Mammary epithelial cell (primary cell): ENCODE data around the gene NFX1.

Experiments
- CTCF ChIP-seq, 2 donors: IDR thresholded peaks in 1 of 2; conservative IDR thresholded peaks in 1 of 2; 2 replicates each; pipeline ENCODE4 v1.5.1; 2011 to 2012; ENCODE audit warnings: inconsistent platforms in 2 of 2, low read length in 2 of 2, mild to moderate bottlenecking in 2 of 2, control low read depth in 1 of 2, low read depth in 1 of 2; ENCODE audit not compliant: insufficient read depth in 1 of 2; ENCODE audit errors: extremely low read depth in 1 of 2
- EZH2 ChIP-seq: IDR thresholded peaks from 2 replicates; pipeline ENCODE4 v1.6.1; 2012; ENCODE audit warnings: low read length, inconsistent platforms, borderline replicate concordance

DNA sequence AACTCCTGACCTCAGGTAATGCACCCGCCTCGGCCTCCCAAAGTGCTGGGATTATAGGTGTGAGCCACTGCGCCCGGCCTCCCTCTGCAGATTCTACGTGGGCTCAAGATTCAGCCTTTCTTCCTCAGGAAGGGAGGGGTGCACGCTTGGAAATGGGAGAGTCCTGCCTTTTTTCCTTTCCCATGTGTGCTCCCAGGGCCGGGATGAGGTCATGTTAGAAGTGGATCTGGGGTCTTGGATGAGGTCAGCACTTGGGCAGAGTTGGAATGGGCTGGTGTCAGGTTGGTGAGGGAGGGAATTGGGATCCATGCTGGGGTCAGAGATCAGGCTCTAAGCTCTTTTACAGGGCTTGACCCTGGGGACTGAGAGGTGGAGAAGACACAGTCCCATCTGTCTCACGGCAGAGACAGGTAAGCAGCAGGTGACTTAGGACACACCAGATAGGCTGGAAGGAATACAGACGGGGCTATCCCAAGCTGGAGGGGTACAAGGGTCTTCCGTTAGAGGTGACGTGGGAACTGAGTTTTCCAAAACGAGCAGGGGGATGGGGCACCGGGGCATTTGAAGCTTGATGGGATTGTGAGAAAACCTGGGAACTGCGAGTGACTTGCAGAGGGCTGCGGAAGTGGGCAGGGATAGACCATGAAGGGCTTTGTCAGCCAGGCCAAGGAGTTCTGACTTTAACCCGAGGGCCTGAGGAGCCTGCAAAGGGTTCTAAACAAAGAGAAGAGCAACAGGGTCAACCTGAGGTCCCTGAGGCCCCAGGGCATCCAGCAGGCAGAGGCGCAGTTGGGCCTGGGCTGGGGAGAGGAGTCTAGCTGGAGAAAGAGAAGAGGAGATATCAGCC, 113.8 kb downstream of the NFX1 start:
- TF ChIP-seq CTCF (conservative IDR thresholded peaks at IDR 0.05 in 1 of 2, IDR thresholded peaks at IDR 0.05 in 1 of 2; ENCODE audit: extremely low read depth in 1 of 2, insufficient read depth in 1 of 2, low read depth in 1 of 2, low read length in 2 of 2) (no peak), EZH2 (no peak)
